HTERT RPE-1 (cell line): ENCODE data around the gene CCIN.

Experiments
- in situ Hi-C: fragments of 300-500 bp; cut with MboI; formaldehyde crosslinking; loops from 4 replicates; pipeline ENCODE4 v1.14.3; 2020; ENCODE audit warnings: low sequenced_read_pairs

CCIN gene

DNA sequence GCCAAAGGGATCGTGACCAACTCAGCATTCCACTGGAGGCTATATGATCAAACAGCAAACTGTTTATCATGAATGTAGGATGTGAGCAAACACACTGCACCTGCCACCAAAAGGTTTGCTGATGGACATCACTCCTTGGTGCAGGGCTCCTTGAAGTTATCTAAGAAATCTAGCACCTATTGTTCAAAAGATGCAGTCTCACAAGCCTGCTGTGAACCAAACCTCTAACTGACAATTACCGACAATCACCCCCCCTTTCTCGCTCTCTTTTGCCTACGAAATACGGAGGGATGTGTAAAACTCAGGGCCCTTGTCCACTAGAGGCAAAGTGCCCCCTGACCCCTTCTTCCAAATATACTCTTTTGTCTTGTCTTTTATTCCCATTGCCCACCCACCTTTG is 19.0 kb downstream of the CCIN start:
- in situ Hi-C loops: no loop called here

- in situ Hi-C loops: no loop called here
Observed at GRCh38 chr9:36189976-36190375, 20.8 kb downstream of the CCIN start.

GRCh38 chr9:36190388-36191289 is 21.5 kb downstream of the CCIN start, which contains the start of gene CLTA:
Gene CLTA (plus strand): TSS chr9:36190921. CDS start chr9:36191057, 136 bp downstream.
- in situ Hi-C loops: no loop called here

DNA sequence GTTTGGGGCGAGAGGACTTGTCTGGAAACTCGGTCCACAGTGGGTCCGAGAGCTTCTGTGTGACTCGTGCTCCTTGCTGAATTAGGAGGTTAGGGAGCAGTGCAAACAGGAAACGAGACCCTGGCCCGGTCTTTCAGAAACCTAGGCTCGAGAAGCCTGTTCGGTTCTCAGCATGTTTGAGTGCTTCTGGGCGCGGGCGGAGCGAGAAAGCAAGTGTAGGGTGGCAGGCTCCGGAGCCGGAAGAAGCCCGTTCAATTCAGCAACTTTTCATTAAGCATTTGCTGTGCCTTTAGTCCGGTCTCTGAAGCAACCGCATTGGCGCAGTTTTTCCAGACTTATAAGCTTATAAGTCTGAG is 22.1 kb downstream of the CCIN start:
- in situ Hi-C loops: no loop called here

DNA sequence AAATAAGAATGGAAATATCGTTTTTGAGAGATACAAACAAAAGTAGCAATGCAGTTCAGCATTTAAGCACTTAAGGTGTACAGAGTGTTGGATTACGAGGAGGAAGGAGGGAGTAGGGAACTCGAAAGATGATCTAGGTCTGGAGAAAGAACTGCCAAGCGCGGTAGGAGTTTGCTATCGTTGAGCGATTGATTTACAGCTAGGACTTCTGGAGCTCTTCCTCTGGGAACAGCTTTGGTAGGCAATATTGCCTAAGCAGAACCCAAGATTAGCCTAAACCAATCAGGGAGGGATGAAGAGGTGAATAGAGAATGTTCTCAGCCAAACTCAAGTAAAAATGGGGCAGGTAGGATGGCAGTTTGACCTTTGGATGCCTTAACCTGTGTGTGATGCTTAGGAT is 22.5 kb downstream of the CCIN start:
- in situ Hi-C loops: no loop called here

- in situ Hi-C loops: no loop called here
Observed at GRCh38 chr9:36192196-36192595, 23.0 kb downstream of the CCIN start.

GRCh38 chr9:36193023-36193422 is 23.8 kb downstream of the CCIN start:
- in situ Hi-C loops: no loop called here

DNA sequence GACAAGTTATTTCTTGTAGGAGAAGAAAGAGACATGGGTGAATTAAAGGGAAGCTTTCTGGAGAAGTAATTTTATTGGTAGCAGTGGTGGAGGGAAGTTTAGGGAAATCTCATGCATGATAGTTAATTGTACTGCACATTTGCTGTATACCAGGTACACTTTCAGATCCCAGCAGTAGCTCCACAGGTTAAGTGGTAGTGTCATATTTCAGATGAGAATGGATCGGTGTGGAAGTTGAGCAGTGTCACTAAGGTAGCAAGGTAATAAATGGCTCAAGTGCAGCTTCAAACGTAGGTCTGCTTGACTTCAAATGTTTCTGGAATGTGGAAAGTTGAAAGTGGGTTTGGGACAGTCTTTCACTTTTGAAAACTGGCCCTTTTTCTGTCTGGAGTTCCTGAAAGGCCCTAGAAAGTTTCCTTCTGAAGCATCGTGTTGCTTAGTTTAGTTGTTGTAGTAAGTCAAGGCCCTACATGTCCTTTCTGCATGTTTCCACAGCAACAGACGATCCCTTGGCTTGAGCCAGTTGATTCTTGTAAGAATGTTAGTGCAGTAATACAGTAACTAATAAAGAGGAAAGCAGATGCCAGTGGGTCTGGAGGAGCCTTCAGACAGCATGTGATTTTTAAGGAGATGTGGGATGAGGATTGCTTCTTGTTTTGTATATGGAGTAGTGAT is 25.3 kb downstream of the CCIN start:
- in situ Hi-C loops: no loop called here

DNA sequence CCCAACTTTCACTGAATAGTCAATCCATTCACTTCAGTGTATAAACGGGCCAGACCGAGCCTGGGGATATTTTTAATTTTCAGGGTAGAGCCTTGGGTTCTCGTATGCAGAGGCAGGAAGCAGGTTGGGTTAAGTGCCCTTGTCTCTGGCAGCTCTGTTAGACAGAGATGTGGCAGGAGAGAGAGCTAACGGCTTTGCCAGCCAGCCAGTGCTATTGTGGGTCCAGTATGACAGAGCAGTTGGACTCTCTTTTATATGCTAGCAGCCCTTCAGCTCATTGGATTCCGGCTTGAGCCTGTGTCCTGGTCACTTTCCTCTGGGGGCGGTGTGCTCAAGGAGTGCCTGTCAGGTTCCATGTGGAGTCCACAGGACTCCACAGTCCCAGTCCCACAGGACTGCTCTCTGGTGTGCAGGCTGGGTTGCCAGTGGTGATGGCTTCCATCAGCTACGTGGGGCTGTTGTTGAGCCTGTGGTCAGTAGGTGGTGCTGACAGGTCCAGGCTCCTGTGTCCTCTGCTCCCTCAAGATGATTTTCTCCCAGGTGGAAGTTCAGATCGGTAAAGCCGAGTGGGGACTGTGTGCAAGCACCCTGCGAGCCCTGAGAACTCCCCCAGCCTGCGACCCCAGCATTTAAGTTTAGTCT is 35.8 kb downstream of the CCIN start:
- in situ Hi-C loops: no loop called here

DNA sequence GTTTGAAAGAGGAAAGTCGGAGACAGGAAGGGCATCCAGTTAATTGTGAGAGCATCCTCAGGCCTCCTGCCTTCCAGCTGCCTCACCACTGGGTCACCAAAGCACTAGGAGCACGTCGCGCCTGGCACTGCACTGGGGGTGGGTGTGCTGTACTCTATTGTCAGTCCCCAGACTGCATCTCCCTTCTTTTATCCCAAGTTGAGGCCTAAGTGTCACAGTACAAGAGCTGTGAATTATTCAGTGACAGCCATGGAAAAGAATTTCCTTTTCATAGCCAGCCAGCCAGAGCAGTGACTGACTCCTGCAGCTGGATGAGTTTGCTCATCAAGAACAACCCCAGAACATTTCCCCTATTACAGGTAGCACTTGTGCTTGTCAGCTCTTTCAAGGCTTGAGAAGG is 37.8 kb downstream of the CCIN start:
- in situ Hi-C loops: no loop called here

DNA sequence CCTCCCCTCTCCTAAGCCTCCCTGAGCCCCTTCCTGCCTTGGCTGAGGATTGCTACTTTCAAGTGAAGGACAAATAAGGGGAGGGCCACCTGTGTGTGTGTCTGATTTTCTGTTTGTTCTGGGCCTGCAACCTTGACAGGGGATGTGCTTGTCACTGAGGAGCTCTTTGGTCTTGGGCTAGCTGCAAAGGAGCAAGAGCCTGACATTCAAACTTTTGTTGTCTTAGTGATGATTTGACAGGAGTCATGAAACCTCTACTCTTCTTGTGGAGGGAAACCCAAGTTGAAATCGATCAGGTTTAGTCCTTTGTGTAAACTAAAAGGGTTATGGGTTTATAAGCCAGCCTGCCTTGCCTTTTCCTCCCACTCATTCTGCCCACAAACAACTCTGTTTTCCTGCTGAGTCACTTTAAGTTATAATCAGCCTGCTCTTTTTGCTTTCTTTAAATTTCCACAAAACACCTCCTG is 38.4 kb downstream of the CCIN start:
- in situ Hi-C loops: no loop called here

DNA sequence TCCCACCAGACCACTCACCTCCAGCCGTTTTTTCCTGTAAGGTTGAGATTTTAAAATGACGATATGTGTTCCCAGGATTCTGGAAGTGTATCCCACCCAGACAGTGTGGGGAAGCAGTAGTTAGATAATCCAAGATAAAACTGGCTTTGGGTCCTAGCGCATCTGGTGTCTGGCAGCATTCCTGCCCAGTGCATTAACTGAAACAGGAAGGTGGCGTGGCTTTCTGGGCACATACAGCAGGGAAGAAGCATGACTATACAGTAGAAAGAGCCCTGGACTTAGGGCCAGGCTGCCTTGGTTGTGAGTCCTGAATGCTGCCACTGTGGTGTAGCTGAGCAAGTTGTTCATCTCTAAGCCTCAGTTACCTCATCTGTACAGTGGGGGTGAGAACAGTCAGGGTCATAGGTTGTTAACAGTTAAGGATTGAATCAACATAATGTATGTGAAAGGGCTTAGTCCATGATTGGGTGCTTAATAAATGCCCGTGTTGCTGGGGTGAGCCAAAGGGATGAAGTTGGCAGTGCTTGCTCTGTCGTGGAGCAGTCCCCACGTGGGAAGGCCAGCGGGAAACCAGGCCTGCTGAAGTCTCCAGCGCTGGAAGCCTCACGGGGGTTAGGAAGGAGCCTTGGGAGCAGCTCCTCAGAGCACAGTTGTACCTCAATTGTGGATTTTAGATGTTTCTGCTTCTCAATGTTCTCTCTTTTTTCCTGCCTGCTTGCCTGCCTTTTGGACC is 39.5 kb downstream of the CCIN start:
- in situ Hi-C loops: no loop called here

DNA sequence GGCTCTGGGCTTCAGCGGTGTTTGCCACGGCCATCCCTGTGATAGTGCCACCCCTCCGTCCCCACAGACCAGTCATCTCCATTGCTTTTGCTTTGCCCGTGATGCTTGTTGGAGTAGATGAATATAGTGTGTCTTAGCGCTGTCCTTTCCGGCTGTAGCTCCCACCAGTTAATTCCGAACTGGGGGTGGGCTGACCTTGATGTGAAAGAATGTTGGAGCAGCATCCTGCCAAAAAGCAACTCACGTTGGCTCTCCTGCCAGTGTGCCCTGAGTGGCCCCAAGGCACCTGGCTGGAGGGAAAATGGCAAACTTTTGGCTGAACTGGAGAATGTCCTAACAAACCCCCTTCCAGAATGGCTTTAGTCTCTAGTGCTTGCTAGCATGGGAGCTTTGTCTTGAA is 41.5 kb downstream of the CCIN start:
- in situ Hi-C loops: no loop called here

DNA sequence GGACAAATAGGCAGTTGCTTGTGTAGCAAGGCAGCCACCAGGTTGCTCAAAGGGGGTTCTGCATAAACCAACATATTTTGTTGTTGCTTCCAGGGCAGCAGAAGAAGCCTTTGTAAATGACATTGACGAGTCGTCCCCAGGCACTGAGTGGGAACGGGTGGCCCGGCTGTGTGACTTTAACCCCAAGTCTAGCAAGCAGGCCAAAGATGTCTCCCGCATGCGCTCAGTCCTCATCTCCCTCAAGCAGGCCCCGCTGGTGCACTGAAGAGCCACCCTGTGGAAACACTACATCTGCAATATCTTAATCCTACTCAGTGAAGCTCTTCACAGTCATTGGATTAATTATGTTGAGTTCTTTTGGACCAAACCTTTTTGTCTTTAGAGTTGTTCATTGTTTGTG is 42.3 kb downstream of the CCIN start:
- in situ Hi-C loops: no loop called here

DNA sequence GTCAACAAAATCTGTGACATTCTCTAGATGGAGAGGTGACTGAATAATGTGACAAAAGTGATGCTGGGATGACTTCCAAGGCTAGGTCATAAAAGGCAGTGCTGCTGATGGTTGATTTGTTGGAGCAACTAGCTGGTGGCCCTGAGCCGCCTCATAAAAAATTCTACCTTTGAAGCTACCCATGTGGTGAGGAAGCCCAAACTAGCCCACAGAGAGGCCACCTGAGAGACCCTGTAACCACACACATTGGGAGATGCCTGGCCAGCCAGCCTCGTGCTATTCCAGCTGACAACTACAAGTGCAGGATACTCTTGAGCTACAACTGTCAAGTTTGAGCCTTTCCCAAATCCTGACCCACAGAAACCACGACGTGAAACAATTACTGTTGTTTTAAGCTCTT is 44.2 kb downstream of the CCIN start:
- in situ Hi-C loops: no loop called here

- in situ Hi-C loops: no loop called here
Observed at GRCh38 chr9:36213989-36214388, 44.8 kb downstream of the CCIN start.

- in situ Hi-C loops: no loop called here
Observed at GRCh38 chr9:36214571-36214970, 45.4 kb downstream of the CCIN start.

DNA sequence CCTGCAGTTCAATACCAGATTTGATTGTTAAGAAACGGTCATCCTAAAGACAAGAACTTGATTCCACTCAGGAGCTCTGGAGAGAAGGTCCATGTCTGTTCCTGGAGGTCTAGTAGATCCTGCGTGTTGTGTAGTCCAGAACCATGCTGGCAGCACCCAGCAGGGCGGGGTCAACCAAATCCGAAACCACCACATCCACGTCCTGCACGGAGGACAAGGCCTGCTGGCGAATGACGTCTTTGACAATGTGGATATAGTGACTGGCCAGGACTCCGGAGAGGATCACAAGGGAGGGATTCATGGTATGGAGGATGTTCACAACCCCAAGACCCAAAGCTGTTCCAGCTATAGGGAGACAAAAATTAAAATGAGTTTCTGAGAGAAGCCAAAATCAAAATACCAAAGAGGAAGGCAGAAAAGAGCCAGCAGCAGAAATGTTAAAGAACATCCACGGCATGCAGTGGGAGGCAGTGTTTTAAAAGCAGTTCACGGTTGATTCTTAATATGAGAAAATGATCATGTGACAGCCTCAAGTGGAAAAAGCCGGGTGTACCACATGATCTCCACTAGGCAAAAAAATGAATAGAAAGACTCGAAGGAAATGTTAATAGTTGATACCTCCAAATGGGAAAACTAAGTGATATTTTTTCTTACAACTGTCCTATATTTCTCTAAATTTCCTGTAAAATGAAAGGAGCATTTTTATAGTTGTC is 48.2 kb downstream of the CCIN start:
- in situ Hi-C loops: no loop called here

DNA sequence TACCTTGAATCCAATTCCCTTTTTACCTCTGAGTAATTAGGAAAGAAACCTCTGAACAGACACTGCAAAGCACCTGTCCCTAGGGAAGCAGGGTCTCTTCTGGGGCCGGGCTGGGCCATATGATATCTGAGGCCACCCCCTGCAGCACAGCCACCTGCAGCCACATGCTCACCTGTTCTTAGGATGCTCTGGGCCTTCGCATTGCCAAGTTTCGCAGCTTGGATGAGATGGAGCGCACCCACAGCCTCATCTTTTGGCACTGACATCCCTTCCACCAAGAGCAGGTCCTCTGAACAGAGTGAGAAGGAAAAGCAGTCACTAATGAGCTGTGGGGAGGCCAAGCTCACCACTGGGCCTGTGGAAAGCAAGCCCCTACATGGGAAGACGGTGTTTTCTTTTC is 48.8 kb downstream of the CCIN start:
- in situ Hi-C loops: no loop called here

DNA sequence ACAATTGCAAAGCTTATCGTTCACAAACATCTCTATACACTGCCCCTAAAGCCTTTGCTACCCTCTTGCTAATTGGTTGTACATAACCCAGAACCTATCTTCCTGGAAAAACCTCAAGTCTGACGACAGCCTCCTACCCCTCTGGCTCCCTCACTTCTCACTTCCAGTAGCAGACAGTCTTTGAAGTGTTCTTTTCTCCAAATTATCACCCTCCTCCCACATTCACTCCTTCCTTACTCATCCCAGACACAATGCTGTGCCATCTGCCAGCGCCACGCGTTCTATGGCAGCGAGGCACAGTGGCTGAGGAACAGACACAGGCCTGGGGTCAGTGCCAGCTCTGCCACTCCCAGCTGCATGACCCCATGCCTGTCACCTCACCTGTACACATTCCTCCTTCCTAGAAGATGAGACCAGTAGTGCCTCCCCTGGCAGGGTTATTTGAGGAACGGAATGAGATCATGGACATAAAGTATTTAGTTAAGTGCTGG is 49.3 kb downstream of the CCIN start:
- in situ Hi-C loops: no loop called here
